Measurements from ENCODE around the gene NR2E3.

NR2E3 gene

GRCh38 chr15:71781179-71781964 lies 29.0 kb upstream of the NR2E3 start:
- H3K27ac ChIP-seq (ENCODE audit: low read length) = no peak overlapping the region
- peaks cover 0 to 6% of the 10 kb centered on the region in 2 donors for H3K27me3 ChIP-seq (ENCODE audit: control insufficient read depth in 1 of 2, insufficient read depth in 2 of 2, low read length in 2 of 2)
- no peak overlapping the region for H3K4me3 ChIP-seq (ENCODE audit: low read length in 2 of 2)
- H3K9ac ChIP-seq (ENCODE audit: low read length in 2 of 2) = no peak overlapping the region
- no peaks in the 10 kb centered on the region for H3K4me1 ChIP-seq (ENCODE audit: control insufficient read depth, insufficient read depth, low read length)
- no peaks in the 10 kb centered on the region for H3K9me3 ChIP-seq (ENCODE audit: control insufficient read depth in 2 of 2, low read length in 2 of 2)
- H3K36me3 ChIP-seq (ENCODE audit: control insufficient read depth in 2 of 2, insufficient read depth in 2 of 2, low read length in 2 of 2) = no peaks in the 10 kb centered on the region

GRCh38 chr15:71781965-71782265 lies 28.4 kb upstream of the NR2E3 start:
- peaks cover 0 to 6% of the 10 kb centered on the region in 2 donors for H3K27me3 ChIP-seq (ENCODE audit: control insufficient read depth in 1 of 2, insufficient read depth in 2 of 2, low read length in 2 of 2)
- H3K9me3 ChIP-seq (ENCODE audit: control insufficient read depth in 2 of 2, low read length in 2 of 2) = no peaks in the 10 kb centered on the region
- no peak overlapping the region for H3K9ac ChIP-seq (ENCODE audit: low read length in 2 of 2)
- H3K4me1 ChIP-seq (ENCODE audit: control insufficient read depth, insufficient read depth, low read length) = no peaks in the 10 kb centered on the region
- no peak overlapping the region for H3K27ac ChIP-seq (ENCODE audit: low read length)
- H3K4me3 ChIP-seq (ENCODE audit: low read length in 2 of 2) = no peak overlapping the region
- H3K36me3 ChIP-seq (ENCODE audit: control insufficient read depth in 2 of 2, insufficient read depth in 2 of 2, low read length in 2 of 2) = no peaks in the 10 kb centered on the region

- no peaks in the 10 kb centered on the region for H3K4me1 ChIP-seq (ENCODE audit: control insufficient read depth, insufficient read depth, low read length)
- no peaks in the 10 kb centered on the region for H3K36me3 ChIP-seq (ENCODE audit: control insufficient read depth in 2 of 2, insufficient read depth in 2 of 2, low read length in 2 of 2)
- H3K4me3 ChIP-seq (ENCODE audit: low read length in 2 of 2) = no peak overlapping the region
- H3K9ac ChIP-seq (ENCODE audit: low read length in 2 of 2) = no peak overlapping the region
- no peak overlapping the region for H3K27ac ChIP-seq (ENCODE audit: low read length)
- no peaks in the 10 kb centered on the region for H3K9me3 ChIP-seq (ENCODE audit: control insufficient read depth in 2 of 2, low read length in 2 of 2)
- peaks cover 0 to 6% of the 10 kb centered on the region in 2 donors for H3K27me3 ChIP-seq (ENCODE audit: control insufficient read depth in 1 of 2, insufficient read depth in 2 of 2, low read length in 2 of 2)
Observed at GRCh38 chr15:71782422-71783165, 27.8 kb upstream of the NR2E3 start.

- Histone ChIP-seq H3K27me3 (ENCODE audit: control insufficient read depth in 1 of 2, insufficient read depth in 2 of 2, low read length in 2 of 2) (peaks cover 0 to 6% of the 10 kb centered on the region in 2 donors), H3K4me1 (ENCODE audit: control insufficient read depth, insufficient read depth, low read length) (no peaks in the 10 kb centered on the region), H3K4me3 (ENCODE audit: low read length in 2 of 2) (no peak overlapping the region), H3K36me3 (ENCODE audit: control insufficient read depth in 2 of 2, insufficient read depth in 2 of 2, low read length in 2 of 2) (no peaks in the 10 kb centered on the region), H3K9me3 (ENCODE audit: control insufficient read depth in 2 of 2, low read length in 2 of 2) (no peaks in the 10 kb centered on the region), H3K9ac (ENCODE audit: low read length in 2 of 2) (no peak overlapping the region), H3K27ac (ENCODE audit: low read length) (no peak overlapping the region)
Observed at GRCh38 chr15:71784719-71785118, 25.6 kb upstream of the NR2E3 start.

GRCh38 chr15:71785996-71786395 lies 24.4 kb upstream of the NR2E3 start:
- Histone ChIP-seq H3K36me3 (ENCODE audit: control insufficient read depth in 2 of 2, insufficient read depth in 2 of 2, low read length in 2 of 2) (no peaks in the 10 kb centered on the region), H3K4me1 (ENCODE audit: control insufficient read depth, insufficient read depth, low read length) (no peaks in the 10 kb centered on the region), H3K4me3 (ENCODE audit: low read length in 2 of 2) (no peak overlapping the region), H3K9me3 (ENCODE audit: control insufficient read depth in 2 of 2, low read length in 2 of 2) (no peaks in the 10 kb centered on the region), H3K9ac (ENCODE audit: low read length in 2 of 2) (no peak overlapping the region), H3K27me3 (ENCODE audit: control insufficient read depth in 1 of 2, insufficient read depth in 2 of 2, low read length in 2 of 2) (peaks cover 0 to 6% of the 10 kb centered on the region in 2 donors), H3K27ac (ENCODE audit: low read length) (no peak overlapping the region)

- Histone ChIP-seq H3K9me3 (ENCODE audit: control insufficient read depth in 2 of 2, low read length in 2 of 2) (no peaks in the 10 kb centered on the region), H3K4me3 (ENCODE audit: low read length in 2 of 2) (no peak overlapping the region), H3K27me3 (ENCODE audit: control insufficient read depth in 1 of 2, insufficient read depth in 2 of 2, low read length in 2 of 2) (peaks cover 0 to 6% of the 10 kb centered on the region in 2 donors), H3K36me3 (ENCODE audit: control insufficient read depth in 2 of 2, insufficient read depth in 2 of 2, low read length in 2 of 2) (no peaks in the 10 kb centered on the region), H3K27ac (ENCODE audit: low read length) (no peak overlapping the region), H3K9ac (ENCODE audit: low read length in 2 of 2) (no peak overlapping the region), H3K4me1 (ENCODE audit: control insufficient read depth, insufficient read depth, low read length) (no peaks in the 10 kb centered on the region)
Observed at GRCh38 chr15:71786673-71787072, 23.7 kb upstream of the NR2E3 start.

- H3K27me3 ChIP-seq (ENCODE audit: control insufficient read depth in 1 of 2, insufficient read depth in 2 of 2, low read length in 2 of 2) = peaks cover 0 to 6% of the 10 kb centered on the region in 2 donors
- no peak overlapping the region for H3K27ac ChIP-seq (ENCODE audit: low read length)
- H3K36me3 ChIP-seq (ENCODE audit: control insufficient read depth in 2 of 2, insufficient read depth in 2 of 2, low read length in 2 of 2) = no peaks in the 10 kb centered on the region
- no peak overlapping the region for H3K4me3 ChIP-seq (ENCODE audit: low read length in 2 of 2)
- no peaks in the 10 kb centered on the region for H3K4me1 ChIP-seq (ENCODE audit: control insufficient read depth, insufficient read depth, low read length)
- no peak overlapping the region for H3K9ac ChIP-seq (ENCODE audit: low read length in 2 of 2)
- H3K9me3 ChIP-seq (ENCODE audit: control insufficient read depth in 2 of 2, low read length in 2 of 2) = no peaks in the 10 kb centered on the region
Observed at GRCh38 chr15:71788646-71789579, 21.4 kb upstream of the NR2E3 start.

GRCh38 chr15:71789616-71790015 lies 20.7 kb upstream of the NR2E3 start:
- Histone ChIP-seq H3K4me1 (ENCODE audit: control insufficient read depth, insufficient read depth, low read length) (no peaks in the 10 kb centered on the region), H3K27ac (ENCODE audit: low read length) (no peak overlapping the region), H3K9me3 (ENCODE audit: control insufficient read depth in 2 of 2, low read length in 2 of 2) (no peaks in the 10 kb centered on the region), H3K36me3 (ENCODE audit: control insufficient read depth in 2 of 2, insufficient read depth in 2 of 2, low read length in 2 of 2) (no peaks in the 10 kb centered on the region), H3K27me3 (ENCODE audit: control insufficient read depth in 1 of 2, insufficient read depth in 2 of 2, low read length in 2 of 2) (peaks cover 0 to 6% of the 10 kb centered on the region in 2 donors), H3K9ac (ENCODE audit: low read length in 2 of 2) (no peak overlapping the region), H3K4me3 (ENCODE audit: low read length in 2 of 2) (no peak overlapping the region)

- Histone ChIP-seq H3K36me3 (ENCODE audit: control insufficient read depth in 2 of 2, insufficient read depth in 2 of 2, low read length in 2 of 2) (no peaks in the 10 kb centered on the region), H3K9me3 (ENCODE audit: control insufficient read depth in 2 of 2, low read length in 2 of 2) (no peaks in the 10 kb centered on the region), H3K4me1 (ENCODE audit: control insufficient read depth, insufficient read depth, low read length) (no peaks in the 10 kb centered on the region), H3K27me3 (ENCODE audit: control insufficient read depth in 1 of 2, insufficient read depth in 2 of 2, low read length in 2 of 2) (peaks cover 0 to 2% of the 10 kb centered on the region in 2 donors), H3K9ac (ENCODE audit: low read length in 2 of 2) (no peak overlapping the region), H3K27ac (ENCODE audit: low read length) (no peak overlapping the region), H3K4me3 (ENCODE audit: low read length in 2 of 2) (no peak overlapping the region)
Observed at GRCh38 chr15:71790081-71790480, 20.3 kb upstream of the NR2E3 start.

GRCh38 chr15:71791975-71792374 lies 18.4 kb upstream of the NR2E3 start:
- Histone ChIP-seq H3K9ac (ENCODE audit: low read length in 2 of 2) (no peak overlapping the region), H3K4me1 (ENCODE audit: control insufficient read depth, insufficient read depth, low read length) (no peaks in the 10 kb centered on the region), H3K4me3 (ENCODE audit: low read length in 2 of 2) (no peak overlapping the region), H3K27me3 (ENCODE audit: control insufficient read depth in 1 of 2, insufficient read depth in 2 of 2, low read length in 2 of 2) (no peaks in the 10 kb centered on the region), H3K9me3 (ENCODE audit: control insufficient read depth in 2 of 2, low read length in 2 of 2) (no peaks in the 10 kb centered on the region), H3K36me3 (ENCODE audit: control insufficient read depth in 2 of 2, insufficient read depth in 2 of 2, low read length in 2 of 2) (no peaks in the 10 kb centered on the region), H3K27ac (ENCODE audit: low read length) (no peak overlapping the region)
